Liver (tissue), 9 donors: Measurements from ENCODE around the gene RGMA. TPM values are rescaled to one million over a fixed set of nuclear protein-coding genes. Genes with fewer than 3 reads are reported as not detected.

ENCODE experiments used
- DNase-seq: peaks from one replicate; pipeline ENCODE4 v3.0.0-alpha.2; 2017; ENCODE audit warnings: low spot score
- H3K27ac ChIP-seq, 2 donors: one replicate each; pipeline ENCODE4 v1.7.0; 2013; ENCODE audit warnings: inconsistent platforms in 2 of 2, low read length in 2 of 2, control low read depth in 1 of 2, low read depth in 1 of 2, mild to moderate bottlenecking in 1 of 2
- H3K27me3 ChIP-seq, 4 donors: one replicate each; pipeline versions ENCODE4 v1.6.1 to v1.7.0; 2013; ENCODE audit warnings: low read length in 3 of 4, inconsistent platforms in 1 of 4, mild to moderate bottlenecking in 1 of 4, moderate library complexity in 1 of 4; ENCODE audit not compliant: control insufficient read depth in 4 of 4, insufficient read depth in 4 of 4
- H3K36me3 ChIP-seq, 4 donors: one replicate each; pipeline versions ENCODE4 v1.6.1 to v1.7.0; 2013; ENCODE audit warnings: low read length in 3 of 4, mild to moderate bottlenecking in 3 of 4, low read depth in 1 of 4, moderate library complexity in 1 of 4; ENCODE audit not compliant: control insufficient read depth in 4 of 4, insufficient read depth in 3 of 4
- H3K4me1 ChIP-seq, 4 donors: one replicate each; pipeline versions ENCODE4 v1.6.1 to v1.7.0; 2013; ENCODE audit warnings: low read length in 3 of 4, mild to moderate bottlenecking in 3 of 4, moderate library complexity in 1 of 4; ENCODE audit not compliant: control insufficient read depth in 4 of 4, insufficient read depth in 4 of 4
- H3K4me3 ChIP-seq, 3 donors: one replicate each; pipeline versions ENCODE4 v1.6.1 to v1.7.0; 2013; ENCODE audit warnings: low read length in 3 of 3, control low read depth in 1 of 3, low read depth in 1 of 3, mild to moderate bottlenecking in 1 of 3
- H3K9ac ChIP-seq, 2 donors: one replicate each; pipeline ENCODE4 v1.7.0; 2013; ENCODE audit warnings: low read length in 2 of 2, mild to moderate bottlenecking in 2 of 2, moderate library complexity in 2 of 2, control low read depth in 1 of 2, low read depth in 1 of 2
- H3K9me3 ChIP-seq, 4 donors: one replicate each; pipeline versions ENCODE4 v1.6.1 to v1.7.0; 2013; ENCODE audit warnings: low read length in 3 of 4; ENCODE audit not compliant: control insufficient read depth in 4 of 4
- ATF3 ChIP-seq: IDR thresholded peaks from 2 replicates; pipeline ENCODE4 v1.6.1; 2016; ENCODE audit warnings: antibody characterized with exemption
- CTCF ChIP-seq: fragments of 150-350 bp; IDR thresholded peaks from 2 replicates; pipeline ENCODE4 v1.5.1; 2017; ENCODE audit warnings: improper control_type of control experiment, low read depth, low read length; ENCODE audit not compliant: missing input control
- FOXA1 ChIP-seq: IDR thresholded peaks from 2 replicates; pipeline ENCODE4 v1.6.1; 2016; ENCODE audit warnings: antibody characterized with exemption
- FOXA2 ChIP-seq: IDR thresholded peaks from 2 replicates; pipeline ENCODE4 v1.6.1; 2016; ENCODE audit warnings: antibody characterized with exemption
- GABPA ChIP-seq, 2 donors: IDR thresholded peaks in 1 of 2; conservative IDR thresholded peaks in 1 of 2; 2 replicates each; pipeline ENCODE4 v1.6.1; 2016; ENCODE audit warnings: antibody characterized with exemption in 2 of 2, mild to moderate bottlenecking in 1 of 2, moderate library complexity in 1 of 2
- HNF4G ChIP-seq: IDR thresholded peaks from 2 replicates; pipeline ENCODE4 v1.6.1; 2016; ENCODE audit warnings: antibody characterized with exemption
- JUND ChIP-seq, 2 donors: IDR thresholded peaks; 2 replicates each; pipeline ENCODE4 v1.6.1; 2016; ENCODE audit warnings: antibody characterized with exemption in 2 of 2
- MAX ChIP-seq: IDR thresholded peaks from 2 replicates; pipeline ENCODE4 v1.6.1; 2016; ENCODE audit warnings: antibody characterized with exemption
- NR2F2 ChIP-seq: IDR thresholded peaks from 2 replicates; pipeline ENCODE4 v1.6.1; 2016; ENCODE audit warnings: antibody characterized with exemption
- RAD21 ChIP-seq, 2 donors: IDR thresholded peaks; 2 replicates each; pipeline ENCODE4 v1.6.1; 2016; ENCODE audit warnings: antibody characterized with exemption in 2 of 2, mild to moderate bottlenecking in 2 of 2
- REST ChIP-seq: IDR thresholded peaks from 2 replicates; pipeline ENCODE4 v1.6.1; 2016; ENCODE audit warnings: antibody characterized with exemption, mild to moderate bottlenecking
- RXRA ChIP-seq, 2 donors: IDR thresholded peaks; 2 replicates each; pipeline ENCODE4 v1.6.1; 2017 to 2018; ENCODE audit warnings: antibody characterized with exemption in 2 of 2, mild to moderate bottlenecking in 1 of 2
- SP1 ChIP-seq: IDR thresholded peaks from 2 replicates; pipeline ENCODE4 v1.6.1; 2018; ENCODE audit warnings: antibody characterized with exemption, mild to moderate bottlenecking
- TAF1 ChIP-seq: conservative IDR thresholded peaks from 2 replicates; pipeline ENCODE4 v1.6.1; 2016; ENCODE audit warnings: antibody characterized with exemption, mild to moderate bottlenecking
- YY1 ChIP-seq: IDR thresholded peaks from 2 replicates; pipeline ENCODE4 v1.6.1; 2016; ENCODE audit warnings: antibody characterized with exemption, mild to moderate bottlenecking
- ZBTB33 ChIP-seq: IDR thresholded peaks from 2 replicates; pipeline ENCODE4 v1.6.1; 2016; ENCODE audit warnings: antibody characterized with exemption
- WGBS: extraction: QIAGEN DNeasy Blood & Tissue Kit; methylation state at CpG from one replicate; pipeline ENCODE4 v1.1.7; 2013; 5-methylcytosine and 5-hydroxymethylcytosine counted together
- polyA plus RNA-seq, 2 donors: library from polyadenylated mRNA; stranded (reverse) in 1 of 2; unstranded in 1 of 2; fragments of 200-250 nt in 1 of 2; fragments of >200 nt in 1 of 2; fragmentation: Nextera tagmentation in 1 of 2; extraction: Ambion mirVana in 1 of 2; gene quantifications; one replicate each; pipeline versions ENCODE4 v1.2.1 to v1.2.3, GENCODE V29; 2013 to 2015
- total RNA-seq, 2 donors: library from RNA; depleted of rRNA; stranded (reverse); fragments of >200 nt; gene quantifications; one replicate each; pipeline ENCODE4 v1.2.3, GENCODE V29; 2014
- donor health status: healthy.
- donor health status: healthy.
- donor health status: healthy.
- donor health status: healthy.
- donor health status: healthy.

RGMA gene
- total and polyA plus RNA-seq, 4 donors, result 0.15 to 0.33 (median 0.18) TPM; not detected in 1

- no peak for DNase-seq
- Histone ChIP-seq H3K27me3 (no peaks in the 10 kb centered on the region), H3K9me3 (peaks cover 0 to 4% (median 2%) of the 10 kb centered on the region in 4 donors), H3K4me1 (no peaks in the 10 kb centered on the region), H3K9ac (no peak overlapping the region), H3K4me3 (no peak overlapping the region), H3K27ac (no peak overlapping the region), H3K36me3 (no peaks in the 10 kb centered on the region)
- TF ChIP-seq CTCF (no peak), REST (no peak), ATF3 (no peak), YY1 (no peak), FOXA1 (no peak), MAX (no peak)
- WGBS, result 83% methylated on average over 4 of the region's 4 CpGs
Observed at GRCh38 chr15:93046120-93046519, 42.9 kb downstream of the RGMA start.

GRCh38 chr15:93045191-93045785 is 43.7 kb downstream of the RGMA start:
- H3K4me3 ChIP-seq, result no peak overlapping the region
- H3K9me3 ChIP-seq, result peaks cover 0 to 4% (median 2%) of the 10 kb centered on the region in 4 donors
- H3K36me3 ChIP-seq, result no peaks in the 10 kb centered on the region
- H3K27ac ChIP-seq, result no peak overlapping the region
- 94% methylated on average over 27 of the region's 27 CpGs for WGBS
- H3K27me3 ChIP-seq, result no peaks in the 10 kb centered on the region
- H3K4me1 ChIP-seq, result no peaks in the 10 kb centered on the region
- no peak for TF ChIP-seq TAF1
- TF ChIP-seq HNF4G, result no peak
- TF ChIP-seq YY1, result no peak
- TF ChIP-seq RXRA (IDR thresholded peaks at IDR 0.05), result no peak
- H3K9ac ChIP-seq, result no peak overlapping the region
- no peak for DNase-seq

GRCh38 chr15:93044301-93045190 is 44.5 kb downstream of the RGMA start:
- Histone ChIP-seq H3K27me3 (no peaks in the 10 kb centered on the region), H3K4me1 (no peaks in the 10 kb centered on the region), H3K27ac (no peak overlapping the region), H3K9ac (no peak overlapping the region), H3K4me3 (no peak overlapping the region), H3K9me3 (peaks cover 0 to 4% (median 2%) of the 10 kb centered on the region in 4 donors), H3K36me3 (no peaks in the 10 kb centered on the region)
- TF ChIP-seq YY1 (no peak), ZBTB33 (no peak), JUND (IDR thresholded peaks at IDR 0.05) (no peak), GABPA (IDR thresholded peaks at IDR 0.05 in 1 of 2, conservative IDR thresholded peaks at IDR 0.05 in 1 of 2) (no peak), MAX (no peak), FOXA2 (no peak), SP1 (no peak), TAF1 (no peak), ATF3 (no peak), NR2F2 (no peak), RAD21 (IDR thresholded peaks at IDR 0.05) (no peak)
- 87% methylated on average over 46 of the region's 46 CpGs for WGBS
- no peak for DNase-seq
